Measurements from ENCODE around the gene ZNF800.
"Not testable (repeated sequence)": the region's sequence is repeated elsewhere in the genome, so short reads cannot be mapped to it uniquely, and the experiment has no call there.

ZNF800 gene, protein sequence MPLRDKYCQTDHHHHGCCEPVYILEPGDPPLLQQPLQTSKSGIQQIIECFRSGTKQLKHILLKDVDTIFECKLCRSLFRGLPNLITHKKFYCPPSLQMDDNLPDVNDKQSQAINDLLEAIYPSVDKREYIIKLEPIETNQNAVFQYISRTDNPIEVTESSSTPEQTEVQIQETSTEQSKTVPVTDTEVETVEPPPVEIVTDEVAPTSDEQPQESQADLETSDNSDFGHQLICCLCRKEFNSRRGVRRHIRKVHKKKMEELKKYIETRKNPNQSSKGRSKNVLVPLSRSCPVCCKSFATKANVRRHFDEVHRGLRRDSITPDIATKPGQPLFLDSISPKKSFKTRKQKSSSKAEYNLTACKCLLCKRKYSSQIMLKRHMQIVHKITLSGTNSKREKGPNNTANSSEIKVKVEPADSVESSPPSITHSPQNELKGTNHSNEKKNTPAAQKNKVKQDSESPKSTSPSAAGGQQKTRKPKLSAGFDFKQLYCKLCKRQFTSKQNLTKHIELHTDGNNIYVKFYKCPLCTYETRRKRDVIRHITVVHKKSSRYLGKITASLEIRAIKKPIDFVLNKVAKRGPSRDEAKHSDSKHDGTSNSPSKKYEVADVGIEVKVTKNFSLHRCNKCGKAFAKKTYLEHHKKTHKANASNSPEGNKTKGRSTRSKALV

DNA sequence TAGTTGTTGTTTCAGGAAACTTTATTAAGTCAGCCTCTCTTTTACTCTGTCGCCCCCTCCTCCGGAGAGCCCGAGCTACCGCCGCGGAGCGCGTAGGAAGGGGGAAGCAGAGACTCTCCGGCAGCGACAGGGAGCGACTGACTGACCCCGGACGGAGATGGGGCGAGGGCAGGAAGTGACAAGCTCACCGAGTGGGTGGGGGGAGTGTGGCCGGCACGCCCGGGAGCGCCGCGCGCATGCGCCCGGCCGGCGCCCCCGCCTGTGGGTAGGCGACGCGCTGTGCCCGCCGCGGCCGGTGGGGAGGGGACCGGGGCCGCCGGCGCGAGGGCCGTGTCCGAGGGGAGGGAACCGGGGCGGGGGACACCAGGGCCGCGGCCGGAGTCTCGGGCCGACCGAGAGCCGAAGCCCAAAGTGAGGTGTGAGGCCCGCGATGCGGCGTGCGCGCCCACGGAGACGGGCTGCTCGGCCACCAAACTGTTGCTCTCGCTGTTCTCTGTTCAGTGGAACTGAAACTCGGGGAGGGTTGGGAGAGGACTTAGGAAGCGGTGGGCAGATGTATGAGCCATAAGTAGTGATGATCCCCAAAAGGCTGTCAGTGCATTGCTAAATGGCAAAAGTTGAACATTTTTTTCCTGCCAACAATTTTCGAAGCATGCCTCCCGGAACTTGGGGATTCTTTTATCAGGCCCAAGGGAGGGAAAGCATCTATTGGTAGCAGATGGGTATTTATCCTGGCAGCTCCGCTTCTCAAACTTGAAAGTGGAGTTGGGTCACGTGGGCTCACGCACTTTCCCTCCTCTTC is at the start of gene ZNF800:
Gene ZNF800, minus strand, starts transcription at position 143 of the 802 bp plus-strand sequence. CDS start 1,151 bp downstream, outside the sequence.
- peak; percentile 77 for DNase-seq (ENCODE audit: low read depth, low spot score)

GRCh38 chr7:127440206-127440605 is 47.7 kb upstream of the ZNF800 start:
- DNase-seq (ENCODE audit: low read depth, low spot score) = no peak

- DNase-seq (ENCODE audit: low read depth, low spot score) = no peak
Measured at GRCh38 chr7:127438836-127439235, 46.3 kb upstream of the ZNF800 start.

DNA sequence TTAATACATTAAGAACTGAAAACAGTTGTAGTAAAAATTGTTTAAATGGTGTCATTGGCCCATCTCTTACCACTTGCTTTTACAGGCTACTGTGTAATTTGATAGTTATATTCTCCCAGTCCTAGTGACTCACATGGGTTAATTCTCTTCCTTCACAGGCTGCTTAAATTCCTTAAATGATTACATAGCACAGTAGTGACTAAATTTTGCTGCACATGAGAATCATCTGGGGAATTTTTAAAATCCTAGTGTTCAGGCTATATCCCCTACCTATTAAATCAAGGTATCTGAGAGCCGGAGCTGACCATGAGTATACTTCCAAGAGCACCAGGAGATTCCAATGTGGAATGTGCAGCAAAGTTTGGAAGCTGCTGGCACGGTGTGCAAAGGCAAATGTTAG is 45.3 kb upstream of the ZNF800 start:
- no peak for DNase-seq (ENCODE audit: low read depth, low spot score)

- DNase-seq (ENCODE audit: low read depth, low spot score) = no peak
Measured at GRCh38 chr7:127437241-127437640, 44.7 kb upstream of the ZNF800 start.

DNA sequence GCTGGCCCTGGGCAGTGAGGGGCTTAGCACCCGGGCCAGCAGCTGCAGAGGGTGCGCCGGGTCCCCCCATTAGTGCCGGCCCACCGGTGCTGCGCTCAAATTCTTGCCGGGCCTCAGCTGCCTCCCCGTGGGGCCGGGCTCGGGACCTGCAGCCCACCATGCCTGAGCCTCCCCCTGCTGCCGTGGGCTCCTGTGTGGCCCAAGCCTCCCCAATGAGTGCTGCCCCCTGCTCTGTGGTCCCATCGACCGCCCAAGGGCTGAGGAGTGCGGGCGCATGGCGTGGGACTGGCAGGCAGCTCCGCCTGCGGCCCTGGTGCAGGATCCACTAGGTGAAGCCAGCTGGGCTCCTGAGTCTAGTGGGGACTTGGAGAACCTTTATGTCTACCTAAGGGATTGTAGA is 36.8 kb upstream of the ZNF800 start:
- DNase-seq (ENCODE audit: low read depth, low spot score) = not testable (repeated sequence)

DNA sequence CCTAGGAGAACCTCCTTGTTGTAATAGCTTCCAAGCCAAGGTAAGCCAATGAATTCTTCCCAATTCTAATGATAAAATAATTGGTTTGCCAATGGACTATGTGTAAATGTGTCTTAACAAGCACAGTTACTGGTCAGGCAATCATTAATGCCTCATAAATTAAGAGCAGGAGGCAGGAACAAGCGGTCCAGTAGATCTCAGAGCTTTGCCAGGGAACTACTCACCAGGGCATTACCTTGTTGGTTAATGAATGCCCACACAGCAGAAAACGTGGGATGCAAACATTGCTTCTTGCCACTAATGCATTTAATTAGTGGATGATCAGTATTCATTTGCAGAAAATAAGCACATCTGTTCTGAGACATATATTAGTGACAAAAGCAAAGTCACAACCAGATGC is 26.7 kb upstream of the ZNF800 start:
- DNase-seq (ENCODE audit: low read depth, low spot score) = no peak

GRCh38 chr7:127418459-127418858 is 26.0 kb upstream of the ZNF800 start:
- DNase-seq (ENCODE audit: low read depth, low spot score) = no peak

- no peak for DNase-seq (ENCODE audit: low read depth, low spot score)
Measured at GRCh38 chr7:127417346-127417745, 24.8 kb upstream of the ZNF800 start.

- DNase-seq (ENCODE audit: low read depth, low spot score) = no peak
Measured at GRCh38 chr7:127415060-127415742, 22.7 kb upstream of the ZNF800 start.

DNA sequence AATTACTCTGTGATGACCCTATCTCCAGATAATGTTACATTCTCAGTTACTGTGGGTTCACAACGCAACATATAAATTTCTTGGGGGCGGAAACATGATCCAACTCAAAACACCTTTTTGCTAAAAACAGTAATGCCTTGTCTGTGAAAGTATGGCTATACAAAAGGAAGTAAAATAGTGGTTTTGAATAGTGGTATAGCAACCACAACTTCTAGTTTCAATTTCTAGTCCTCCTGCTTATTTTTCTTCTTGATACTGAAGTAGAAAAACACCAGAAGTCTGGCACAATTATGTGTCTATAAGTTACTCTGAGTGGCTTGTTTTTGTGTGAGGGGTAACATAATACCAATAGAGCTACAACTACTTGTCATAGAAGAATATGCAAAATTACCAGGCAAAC is 21.5 kb upstream of the ZNF800 start:
- no peak for DNase-seq (ENCODE audit: low read depth, low spot score)

- DNase-seq (ENCODE audit: low read depth, low spot score) = no peak
Measured at GRCh38 chr7:127413326-127413725, 20.8 kb upstream of the ZNF800 start.

DNA sequence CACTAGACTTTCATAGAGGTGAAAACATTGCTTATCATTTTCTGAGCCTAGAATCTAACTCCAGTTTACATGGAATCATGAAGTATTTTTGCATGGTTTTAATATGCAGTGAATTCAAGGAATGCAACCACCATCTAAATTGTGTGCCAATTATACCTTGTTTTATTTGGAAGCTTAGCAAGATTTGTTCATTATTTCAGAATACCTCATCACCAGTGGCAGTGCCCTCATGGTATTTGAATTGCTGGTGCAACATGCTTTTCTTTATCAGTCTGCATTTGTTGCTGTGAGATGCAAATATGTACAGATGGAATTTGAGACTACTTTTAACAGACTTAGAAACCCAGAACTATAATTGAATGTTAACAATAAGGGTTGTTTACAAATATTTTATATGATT is 18.7 kb upstream of the ZNF800 start:
- no peak for DNase-seq (ENCODE audit: low read depth, low spot score)

DNA sequence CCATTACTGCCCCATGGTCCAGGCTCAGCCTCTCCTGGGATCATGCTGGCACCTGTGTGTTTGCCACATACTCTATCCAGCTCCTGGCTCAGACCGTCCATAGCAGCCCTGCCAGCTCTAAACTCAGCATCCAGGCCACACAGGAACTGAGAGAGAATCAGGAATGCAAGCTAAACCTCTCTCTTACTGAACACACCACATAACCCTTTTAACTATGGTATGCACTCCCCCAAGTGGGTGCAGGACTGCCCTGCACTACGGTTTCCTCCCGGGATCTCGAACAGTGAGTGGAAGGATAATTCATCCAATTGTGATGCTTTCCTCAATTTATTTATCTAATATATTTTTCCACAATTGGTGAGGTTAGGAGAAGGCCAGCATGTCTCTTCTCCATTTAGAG is 17.1 kb upstream of the ZNF800 start:
- peak; percentile 8 for DNase-seq (ENCODE audit: low read depth, low spot score)

- no peak for DNase-seq (ENCODE audit: low read depth, low spot score)
Measured at GRCh38 chr7:127404286-127405072, 12.0 kb upstream of the ZNF800 start.

DNA sequence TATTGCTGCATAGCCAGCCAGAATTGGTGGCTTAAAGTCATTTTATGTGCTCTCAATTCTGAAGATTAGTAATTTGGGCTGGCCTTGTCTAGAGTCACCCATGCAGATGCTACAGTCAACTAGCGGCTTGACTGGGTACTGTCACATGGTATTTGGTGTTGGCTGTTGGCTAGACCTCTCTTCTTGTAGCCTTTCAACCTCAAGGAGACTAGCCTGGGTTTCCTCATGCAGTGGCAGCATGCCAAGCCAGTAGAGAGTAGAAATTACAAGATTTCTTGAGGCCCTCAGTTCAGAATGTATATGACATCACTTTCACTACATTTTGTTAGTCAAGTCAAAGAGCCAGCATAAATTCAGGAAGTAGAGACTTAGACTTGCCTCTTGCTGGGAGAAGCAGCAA is 3.7 kb upstream of the ZNF800 start:
- DNase-seq (ENCODE audit: low read depth, low spot score) = no peak

- not testable (repeated sequence) for DNase-seq (ENCODE audit: low read depth, low spot score)
Measured at GRCh38 chr7:127395104-127395503, 2.6 kb upstream of the ZNF800 start.

- peak; percentile 17 for DNase-seq (ENCODE audit: low read depth, low spot score)
Measured at GRCh38 chr7:127393368-127394058, 1.0 kb upstream of the ZNF800 start.

DNA sequence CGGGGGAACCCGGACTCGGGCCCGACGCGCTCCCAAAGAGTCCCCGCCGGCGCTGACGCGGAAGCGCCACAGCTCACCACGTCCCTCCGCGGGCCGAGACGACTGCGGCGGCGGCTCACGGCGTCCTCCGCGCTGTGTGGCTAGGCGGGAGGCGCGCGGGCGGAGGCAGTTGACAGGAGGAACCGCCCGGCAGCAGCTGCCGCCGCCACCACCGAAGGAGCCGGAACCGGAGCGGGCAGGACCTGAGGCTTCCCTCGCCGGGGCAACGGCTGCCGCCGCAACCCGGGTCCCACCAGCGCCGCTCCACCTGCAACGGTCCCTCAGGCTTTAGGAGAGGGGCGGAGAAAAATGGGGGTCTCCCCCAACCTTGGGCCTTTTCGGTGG is 334 bp downstream of the ZNF800 start:
- no peak for DNase-seq (ENCODE audit: low read depth, low spot score)

DNA sequence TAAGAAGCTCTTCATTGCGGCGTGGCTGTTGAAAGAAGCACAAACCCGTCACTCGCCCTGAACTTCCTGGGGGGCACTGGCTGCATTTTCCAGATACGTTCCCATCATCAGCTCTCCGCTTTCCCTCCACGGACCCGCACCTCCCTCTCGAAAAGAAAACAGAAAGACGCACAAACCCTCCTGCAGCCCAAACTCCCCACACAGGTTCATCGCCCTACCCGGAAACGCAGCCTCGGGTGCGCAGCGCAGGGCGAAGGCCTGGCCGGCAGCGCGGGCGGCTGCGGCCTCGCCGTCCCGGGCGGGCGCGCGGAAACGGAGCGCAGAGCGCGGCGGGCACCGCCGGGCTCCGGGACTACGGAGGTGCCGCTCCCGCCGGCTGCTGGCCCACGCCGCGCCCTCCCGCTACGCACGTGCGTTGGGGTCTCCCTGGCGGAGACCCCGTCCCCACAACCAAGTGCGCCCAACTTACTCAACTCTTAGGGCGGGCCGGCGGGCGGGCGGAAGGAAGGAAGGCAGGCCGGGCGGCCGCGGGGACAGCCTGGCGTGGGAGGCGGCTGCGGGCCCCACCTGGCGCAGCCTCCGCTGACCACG is 822 bp downstream of the ZNF800 start:
- DNase-seq (ENCODE audit: low read depth, low spot score) = peak; percentile 32

Measured in ELF-1 (cell line).